Measurements from ENCODE around the gene PIH1D1. TPM values are rescaled to one million over a fixed set of nuclear protein-coding genes. Genes with fewer than 3 reads are reported as not detected.
A peak's percentile ranks its signal among the peaks of the same experiment; 100 is the strongest.

PIH1D1 gene
- total and polyA plus RNA-seq, 2 of the 13 experiments (the other 11 are each of a cell fraction or from before 2014, with no cell fraction given), result 110 to 137 TPM

- TF ChIP-seq KIAA2018 (CRISPR knock-in tag; IDR thresholded peaks at IDR 0.05; ENCODE audit: borderline replicate concordance) (0 out of 2 replicates have a peak, but pooled peaks have one; percentile 38), GATAD2A (CRISPR knock-in tag; IDR thresholded peaks at IDR 0.05) (peak; percentile 34; the same call in 1 of the 2 replicates), ATF6 (CRISPR knock-in tag; conservative IDR thresholded peaks at IDR 0.05) (0 out of 2 replicates have a peak, but pooled peaks have one; percentile 80), SKI (IDR thresholded peaks at IDR 0.05; ENCODE audit: partially characterized antibody) (no peak), GFI1 (CRISPR knock-in tag; IDR thresholded peaks at IDR 0.05; ENCODE audit: borderline replicate concordance) (peak; percentile 66), ZNF34 (CRISPR knock-in tag; IDR thresholded peaks at IDR 0.05; ENCODE audit: borderline replicate concordance) (no peak), ZBTB1 (CRISPR knock-in tag; IDR thresholded peaks at IDR 0.05; ENCODE audit: borderline replicate concordance) (no peak), ZBTB3 (CRISPR knock-in tag; IDR thresholded peaks at IDR 0.05; ENCODE audit: borderline replicate concordance, low read depth) (no peak), ARID4A (CRISPR knock-in tag; IDR thresholded peaks at IDR 0.05; ENCODE audit: borderline replicate concordance) (peak; percentile 82; the same call in 1 of the 2 replicates), MYC (CRISPR knock-in tag; IDR thresholded peaks at IDR 0.05; ENCODE audit: borderline replicate concordance) (peak; percentile 93), ARNT (IDR thresholded peaks at IDR 0.05) (no peak), ZNF740 (CRISPR knock-in tag; IDR thresholded peaks at IDR 0.05) (no peak), FLYWCH1 (CRISPR knock-in tag; IDR thresholded peaks at IDR 0.05) (no peak)
Observed at GRCh38 chr19:49487277-49488045, 35.8 kb upstream of the PIH1D1 start, which contains the start of gene RPL13A (continued).
